Bone marrow (tissue), 2 donors: ENCODE data around the gene INO80D.
"Not testable (repeated sequence)": the region's sequence is repeated elsewhere in the genome, so short reads cannot be mapped to it uniquely, and the experiment has no call there.

Source experiments
- DNase-seq, 2 donors: peaks; one replicate each; lab custom pipeline; 2025; lab: John Stamatoyannopoulos, UW

INO80D gene

GRCh38 chr2:206028101-206028500, 57.9 kb downstream of the INO80D start:
- no peak for DNase-seq

GRCh38 chr2:206023183-206023582, 62.8 kb downstream of the INO80D start:
- no peak for DNase-seq

GRCh38 chr2:206020171-206020570, 65.8 kb downstream of the INO80D start:
- DNase-seq, result no peak

- not testable (repeated sequence) for DNase-seq
These were observed 70.2 kb downstream of the INO80D start for GRCh38 chr2:206015746-206016145.

- no peak for DNase-seq
These were observed 74.2 kb downstream of the INO80D start for GRCh38 chr2:206011795-206012194.

DNA sequence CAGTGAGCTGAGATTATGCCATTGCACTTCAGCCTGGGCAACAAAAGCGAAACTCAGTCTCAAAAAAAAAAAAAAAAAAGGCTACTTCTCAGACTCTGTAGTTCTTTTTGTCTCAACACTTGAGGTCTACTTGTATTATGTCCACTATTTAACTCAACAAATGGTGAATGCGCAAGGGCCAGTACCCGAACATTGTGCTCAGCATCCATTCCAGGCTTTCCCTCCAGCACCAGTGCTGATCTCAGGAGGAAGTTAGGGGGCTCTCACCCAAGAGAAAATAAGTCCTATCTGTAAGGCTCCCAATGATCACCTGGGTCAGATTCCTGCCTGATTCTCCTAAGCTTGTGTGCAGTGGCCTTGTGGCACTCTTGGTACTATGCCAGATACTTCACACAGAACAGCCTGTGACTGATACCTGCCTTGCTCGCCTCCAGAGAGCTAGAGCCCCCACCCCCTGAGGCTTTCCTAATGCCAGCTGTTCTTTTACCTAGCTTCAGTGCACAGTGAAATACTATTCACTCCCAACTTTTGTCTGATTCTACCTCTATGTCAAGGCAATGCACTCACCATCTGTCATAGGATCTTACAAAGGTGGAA, 74.9 kb downstream of the INO80D start:
- no peak for DNase-seq

DNA sequence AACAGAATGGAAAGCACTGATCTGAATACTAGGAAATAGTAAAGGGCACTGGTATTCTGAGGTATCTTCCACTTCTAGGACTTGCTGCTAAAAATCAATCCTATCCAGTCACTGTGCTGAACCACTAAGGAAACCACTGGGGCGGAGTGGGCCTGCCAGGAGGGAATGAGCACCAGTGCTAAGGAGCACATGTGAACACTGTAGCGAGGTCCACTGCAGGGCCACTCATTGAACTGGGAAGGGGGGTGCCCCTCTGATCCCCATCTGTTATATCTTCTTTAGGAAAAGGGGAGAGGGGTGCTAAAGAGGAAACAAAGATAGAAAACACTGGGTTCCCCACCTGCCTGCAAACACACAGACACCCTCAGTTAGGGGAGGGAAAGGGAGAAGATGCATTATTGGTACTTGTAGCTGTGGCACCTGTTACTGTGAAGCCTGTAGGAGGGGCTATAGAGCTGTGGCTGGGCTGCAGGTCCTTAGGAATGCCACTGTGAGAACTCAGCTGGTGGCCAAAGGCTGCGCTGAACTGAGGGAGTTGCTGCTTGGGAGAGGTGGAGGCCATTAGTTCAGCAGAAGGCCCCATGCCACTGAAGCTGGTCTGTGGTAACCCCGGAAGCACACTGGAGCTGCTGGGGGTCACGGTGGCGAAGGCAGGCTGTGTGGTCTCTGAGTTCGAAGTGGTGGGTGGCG, 81.8 kb downstream of the INO80D start:
- no peak for DNase-seq

DNA sequence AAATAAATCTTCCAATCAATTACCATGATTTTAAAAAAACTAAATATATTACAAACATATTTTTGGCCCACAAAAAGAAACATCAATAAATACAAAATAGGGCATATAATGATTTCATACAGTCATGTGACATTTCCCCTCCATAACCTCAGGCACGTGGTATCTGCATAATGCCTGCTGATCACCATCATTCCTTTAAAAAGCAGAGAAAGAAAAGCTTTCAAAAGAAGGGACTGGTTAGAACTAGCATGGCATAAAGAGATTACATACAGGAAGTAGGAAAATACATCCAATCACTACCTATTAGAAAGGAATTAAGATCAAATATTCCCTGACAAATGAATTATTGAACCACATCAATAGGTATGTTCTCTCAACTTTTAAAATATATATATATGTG, 83.5 kb downstream of the INO80D start:
- no peak for DNase-seq

- no peak for DNase-seq
These were observed 84.1 kb downstream of the INO80D start for GRCh38 chr2:206001912-206002311.

GRCh38 chr2:206000776-206001175, 85.2 kb downstream of the INO80D start:
- no peak for DNase-seq

GRCh38 chr2:205998583-205998982, 87.4 kb downstream of the INO80D start:
- peak in 1 of 2 donors; percentile 27 for DNase-seq

DNA sequence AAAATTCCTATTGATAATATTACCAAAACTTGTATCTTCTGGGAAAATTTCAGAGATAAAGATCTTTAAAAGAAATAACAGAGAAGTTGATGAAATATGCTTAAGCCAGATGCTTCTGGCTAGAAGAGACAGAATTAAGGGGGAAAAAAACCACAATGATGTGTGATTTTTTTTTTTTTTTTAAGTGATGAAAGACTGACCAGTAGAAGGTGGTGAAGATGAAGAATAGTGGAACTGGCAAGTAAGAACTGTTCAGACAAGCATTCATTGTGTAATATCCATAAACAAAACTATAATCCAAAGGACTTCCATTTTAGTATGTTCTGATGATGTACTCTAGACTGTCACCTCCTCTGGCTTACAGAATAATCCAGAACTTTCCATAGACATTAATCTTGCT, 89.8 kb downstream of the INO80D start:
- no peak for DNase-seq

GRCh38 chr2:205995260-205995659, 90.7 kb downstream of the INO80D start:
- no peak for DNase-seq

DNA sequence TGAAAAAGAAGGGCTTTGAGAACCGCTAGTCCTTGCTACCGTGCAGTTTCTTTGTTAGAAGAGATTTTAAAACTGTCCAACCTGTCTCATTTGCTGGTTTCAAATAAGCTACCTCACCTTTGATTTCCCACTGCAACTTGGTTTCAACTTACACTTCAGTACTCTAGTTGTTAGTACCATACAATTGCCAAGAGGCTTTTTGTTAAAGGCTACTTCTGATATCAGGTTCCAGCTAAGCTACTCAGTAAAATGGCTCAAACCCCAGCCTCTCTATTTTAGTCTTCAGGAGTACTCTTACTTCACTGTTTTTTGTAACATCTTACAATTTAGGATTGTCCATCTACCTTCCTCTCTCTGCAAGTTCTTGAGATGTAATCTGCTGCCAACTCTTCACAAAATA, 91.6 kb downstream of the INO80D start:
- no peak for DNase-seq

- no peak for DNase-seq
These were observed 95.9 kb downstream of the INO80D start for GRCh38 chr2:205990104-205990503.

DNA sequence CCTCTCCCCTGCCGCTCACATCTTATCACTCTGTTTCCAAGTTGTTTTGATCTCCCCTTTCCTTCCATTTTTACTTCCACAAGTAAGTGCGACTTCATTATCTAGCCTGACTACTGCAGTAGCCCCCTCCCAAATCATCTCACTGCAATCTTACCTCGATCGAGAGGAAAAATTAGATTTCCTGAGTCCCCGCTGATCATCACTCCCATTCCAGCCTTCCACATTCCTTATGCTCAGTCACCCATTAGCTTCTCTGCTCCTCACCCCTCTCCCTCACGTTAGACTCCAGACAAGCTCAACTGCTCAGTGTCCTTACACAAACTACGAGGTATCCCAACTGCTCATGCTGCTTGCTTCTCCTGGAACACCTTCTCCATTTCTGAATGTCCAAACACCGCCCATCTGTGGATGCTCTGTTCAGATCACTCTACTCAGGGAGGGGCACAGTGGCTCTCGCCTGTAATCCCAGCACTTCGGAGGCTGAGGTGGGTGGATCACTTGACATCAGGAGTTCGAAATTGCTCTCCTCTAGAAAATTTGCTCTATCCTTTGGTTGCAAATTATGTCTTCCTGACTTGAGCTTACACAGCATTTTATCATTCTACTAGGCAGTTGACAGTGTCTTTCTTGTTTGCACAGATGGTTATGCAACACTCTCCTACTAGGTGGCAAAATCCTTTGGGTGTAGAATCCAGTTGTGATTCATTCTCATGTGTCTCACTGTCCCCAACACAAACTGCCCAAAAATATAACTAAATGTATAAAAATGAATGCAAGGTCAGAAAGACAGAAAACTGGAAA, 96.5 kb downstream of the INO80D start:
- no peak for DNase-seq

GRCh38 chr2:205988681-205989080, 97.3 kb downstream of the INO80D start:
- not testable (repeated sequence) for DNase-seq

DNA sequence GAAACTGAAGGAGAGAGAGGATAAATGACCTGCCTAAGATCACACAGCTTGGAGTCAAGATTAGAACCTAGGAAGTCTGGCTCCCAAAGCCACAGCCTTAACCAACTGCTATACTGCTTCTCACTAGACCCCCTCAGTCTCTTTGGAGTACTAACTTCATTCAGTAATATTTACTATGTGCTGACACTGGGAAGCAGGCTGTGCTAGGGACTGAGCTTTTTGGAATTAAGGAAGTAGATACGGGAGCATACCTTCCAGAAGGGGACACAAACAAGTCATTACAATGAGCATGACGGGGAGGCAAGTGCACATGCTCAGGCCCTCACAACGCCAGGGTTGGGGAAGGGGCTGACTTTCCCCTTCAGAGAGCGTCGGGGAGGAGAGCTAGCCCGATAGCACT, 97.7 kb downstream of the INO80D start:
- DNase-seq, result no peak

DNA sequence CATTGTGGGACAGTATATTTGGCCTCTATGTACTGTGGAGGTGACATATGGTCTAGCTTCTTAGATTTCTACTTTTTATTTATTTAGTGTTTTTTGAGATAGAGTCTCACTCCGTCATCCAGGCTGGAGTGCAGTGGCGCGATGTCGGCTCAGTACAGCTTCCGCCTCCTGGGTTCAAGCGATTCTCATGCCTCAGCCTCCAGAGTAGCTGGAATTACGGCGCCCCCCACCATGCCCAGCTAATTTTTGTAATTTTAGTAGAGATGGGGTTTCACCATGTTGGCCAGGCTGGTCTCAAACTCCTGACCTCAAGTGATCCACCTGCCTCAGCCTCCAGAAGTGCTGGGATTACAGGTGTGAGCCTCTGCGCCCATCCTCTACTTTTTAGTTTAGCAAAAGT, 99.6 kb downstream of the INO80D start:
- not testable (repeated sequence) for DNase-seq

GRCh38 chr2:205984381-205984780, 101.6 kb downstream of the INO80D start:
- DNase-seq, result no peak

DNA sequence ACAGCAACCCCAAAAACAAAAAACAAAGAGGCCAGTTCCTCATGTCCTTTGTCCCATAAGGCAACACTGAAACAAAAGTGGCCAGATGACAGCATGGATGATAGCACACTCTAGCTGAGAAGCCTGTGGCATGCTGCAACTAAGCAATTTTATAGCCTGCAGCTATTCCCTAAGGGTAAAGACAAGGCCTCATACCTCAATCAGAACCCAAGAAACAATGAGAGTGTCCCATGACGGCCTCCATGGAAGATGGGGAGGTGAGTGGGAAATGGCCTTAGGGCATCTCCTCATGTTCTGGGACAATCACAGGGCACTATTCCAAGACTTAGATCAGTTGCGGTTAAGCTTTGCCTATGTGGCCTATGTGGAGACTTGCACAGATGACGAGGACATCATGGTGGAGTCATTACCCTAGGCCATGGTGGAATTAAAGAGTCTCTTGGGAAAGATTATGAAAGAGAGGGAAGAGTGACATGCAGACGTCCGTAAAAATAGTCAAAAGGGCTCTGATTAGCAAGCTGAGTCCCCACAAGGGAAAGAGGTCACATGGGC, 103.1 kb downstream of the INO80D start:
- DNase-seq, result no peak

DNA sequence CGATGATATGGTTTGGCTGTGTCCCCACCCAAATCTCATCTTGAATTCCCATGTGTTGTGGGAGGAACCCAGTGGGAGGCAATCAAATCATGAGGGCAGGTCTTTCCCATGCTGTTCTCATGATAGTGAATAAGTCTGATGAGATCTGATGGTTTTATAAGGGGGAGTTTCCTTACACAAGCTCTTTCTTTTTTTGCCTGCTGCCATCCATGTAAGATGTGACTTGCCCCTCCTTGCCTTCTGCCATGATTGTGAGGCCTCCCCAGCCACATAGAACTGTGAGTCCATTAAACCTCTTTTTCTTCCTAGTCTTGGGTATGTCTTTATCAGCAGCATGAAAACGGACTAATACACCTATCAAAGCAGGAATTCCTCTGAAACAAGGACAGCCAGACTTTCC, 107.2 kb downstream of the INO80D start:
- not testable (repeated sequence) for DNase-seq

- not testable (repeated sequence) for DNase-seq
These were observed 108.3 kb downstream of the INO80D start for GRCh38 chr2:205977699-205978098.
